Measurements from ENCODE around the gene DDX27.

Gene DDX27

GRCh38 chr20:49282584-49283171 is 63.5 kb downstream of the DDX27 start:
- peak overlapping the region; percentile 97 for H3K4me3 ChIP-seq (ENCODE audit: low read depth, low read length)
- TF ChIP-seq, protein P1, sequence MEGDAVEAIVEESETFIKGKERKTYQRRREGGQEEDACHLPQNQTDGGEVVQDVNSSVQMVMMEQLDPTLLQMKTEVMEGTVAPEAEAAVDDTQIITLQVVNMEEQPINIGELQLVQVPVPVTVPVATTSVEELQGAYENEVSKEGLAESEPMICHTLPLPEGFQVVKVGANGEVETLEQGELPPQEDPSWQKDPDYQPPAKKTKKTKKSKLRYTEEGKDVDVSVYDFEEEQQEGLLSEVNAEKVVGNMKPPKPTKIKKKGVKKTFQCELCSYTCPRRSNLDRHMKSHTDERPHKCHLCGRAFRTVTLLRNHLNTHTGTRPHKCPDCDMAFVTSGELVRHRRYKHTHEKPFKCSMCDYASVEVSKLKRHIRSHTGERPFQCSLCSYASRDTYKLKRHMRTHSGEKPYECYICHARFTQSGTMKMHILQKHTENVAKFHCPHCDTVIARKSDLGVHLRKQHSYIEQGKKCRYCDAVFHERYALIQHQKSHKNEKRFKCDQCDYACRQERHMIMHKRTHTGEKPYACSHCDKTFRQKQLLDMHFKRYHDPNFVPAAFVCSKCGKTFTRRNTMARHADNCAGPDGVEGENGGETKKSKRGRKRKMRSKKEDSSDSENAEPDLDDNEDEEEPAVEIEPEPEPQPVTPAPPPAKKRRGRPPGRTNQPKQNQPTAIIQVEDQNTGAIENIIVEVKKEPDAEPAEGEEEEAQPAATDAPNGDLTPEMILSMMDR (IDR thresholded peaks at IDR 0.05; ENCODE audit: low read depth, low read length), result no peak
- no peak for DNase-seq (ENCODE audit: low read depth, low spot score)
- in situ Hi-C loops (cut with HindIII; ENCODE audit: low sequenced_read_pairs), result no loop called here

DNA sequence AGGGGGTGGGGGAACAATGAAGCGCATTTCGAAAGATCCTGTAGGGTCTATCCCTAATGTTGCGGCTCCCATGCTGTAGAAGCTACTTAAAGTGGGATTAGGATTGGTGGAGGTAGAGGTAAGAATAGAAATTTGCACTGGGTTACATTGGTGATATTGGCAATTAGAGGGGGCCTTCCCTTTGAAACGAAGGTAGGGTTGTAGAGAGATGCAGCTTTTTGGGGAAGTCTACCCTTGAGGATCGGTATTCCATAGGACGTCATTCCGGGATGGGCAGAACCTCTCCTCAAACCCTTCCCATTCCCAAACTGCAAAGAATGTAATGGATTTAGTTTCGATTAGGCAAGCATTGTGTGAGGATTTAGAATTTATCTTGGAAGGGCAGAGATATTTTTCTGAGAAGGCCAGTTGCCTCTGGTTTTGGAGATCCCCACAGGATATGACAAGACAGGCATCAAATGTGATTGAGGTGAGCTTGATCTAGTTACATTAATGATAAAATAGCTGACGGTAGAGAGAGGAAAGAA is 64.0 kb downstream of the DDX27 start:
- in situ Hi-C loops (cut with HindIII; ENCODE audit: low sequenced_read_pairs), result no loop called here
- H3K4me3 ChIP-seq (ENCODE audit: low read depth, low read length), result peak overlapping the region; percentile 97
- TF ChIP-seq, protein P1 (IDR thresholded peaks at IDR 0.05; ENCODE audit: low read depth, low read length), result no peak
- no peak for DNase-seq (ENCODE audit: low read depth, low spot score)

DNA sequence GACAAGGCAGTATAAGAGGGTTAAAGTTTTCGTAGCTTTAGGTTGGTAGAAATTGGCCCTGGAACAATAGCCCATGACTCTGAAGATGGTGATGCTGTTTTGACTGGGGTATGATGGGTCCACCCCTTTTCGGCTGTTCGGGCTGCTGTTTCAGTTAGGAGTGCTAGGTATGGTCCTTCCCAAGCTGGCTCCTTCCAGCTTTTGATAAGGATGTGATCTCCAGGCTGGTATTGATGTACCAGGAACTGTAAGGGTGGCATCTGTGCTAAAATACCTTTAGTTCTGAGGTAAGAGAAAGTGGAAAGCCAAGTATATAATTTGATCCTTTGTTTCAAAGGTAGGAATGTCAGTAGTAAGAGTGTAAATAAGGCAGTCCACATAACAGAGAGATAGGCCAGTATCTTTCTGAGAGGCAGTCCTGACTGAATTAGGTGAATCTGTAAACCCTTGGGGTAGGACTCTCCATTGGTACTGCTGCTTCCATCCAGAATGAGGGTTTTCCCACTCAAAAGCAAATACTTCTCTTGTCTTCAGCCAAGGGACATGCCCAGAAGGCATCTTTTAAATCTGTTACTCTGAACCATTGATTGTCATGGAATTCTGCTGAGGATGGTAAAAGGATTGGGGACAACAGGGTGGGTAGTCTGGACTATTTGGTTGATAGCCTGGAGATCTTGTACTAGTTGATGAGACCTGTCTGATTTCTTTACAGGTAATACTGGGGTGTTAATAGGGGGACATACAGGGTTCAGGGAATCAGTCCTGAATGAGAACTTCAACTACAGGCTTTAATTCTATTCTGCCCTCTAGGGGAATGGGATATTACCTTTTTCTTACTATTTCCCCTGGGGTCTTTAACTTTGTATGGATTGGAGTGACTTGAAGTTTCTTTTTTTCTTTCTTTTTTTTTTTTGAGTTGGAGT is 64.7 kb downstream of the DDX27 start:
- H3K4me3 ChIP-seq (ENCODE audit: low read depth, low read length), result peak overlapping the region; percentile 97
- TF ChIP-seq, protein P1 (IDR thresholded peaks at IDR 0.05; ENCODE audit: low read depth, low read length), result no peak
- no peak for DNase-seq (ENCODE audit: low read depth, low spot score)
- in situ Hi-C loops (cut with HindIII; ENCODE audit: low sequenced_read_pairs), result no loop called here

DNA sequence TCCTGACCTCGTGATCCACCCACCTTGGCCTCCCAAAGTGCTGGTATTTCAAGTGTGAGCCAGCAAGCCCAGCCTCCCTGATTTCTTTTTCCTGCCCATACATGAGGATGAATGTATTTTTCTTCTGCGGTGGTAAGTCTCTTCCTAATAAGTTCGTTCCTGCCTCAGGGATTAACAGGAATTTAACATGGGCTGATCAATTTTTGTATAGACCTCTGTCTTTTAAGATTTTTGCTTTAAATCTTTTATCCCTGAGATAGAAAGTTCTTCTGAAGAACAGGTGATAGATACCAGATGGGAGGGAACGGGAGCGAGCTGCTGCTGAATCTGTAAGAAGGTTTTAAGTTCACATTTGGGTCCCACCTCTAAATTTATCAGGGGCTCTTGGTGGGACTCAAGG is 65.6 kb downstream of the DDX27 start:
- in situ Hi-C loops (cut with HindIII; ENCODE audit: low sequenced_read_pairs), result no loop called here
- TF ChIP-seq, protein P1 (IDR thresholded peaks at IDR 0.05; ENCODE audit: low read depth, low read length), result no peak
- no peak overlapping the region for H3K4me3 ChIP-seq (ENCODE audit: low read depth, low read length)
- DNase-seq (ENCODE audit: low read depth, low spot score), result no peak

DNA sequence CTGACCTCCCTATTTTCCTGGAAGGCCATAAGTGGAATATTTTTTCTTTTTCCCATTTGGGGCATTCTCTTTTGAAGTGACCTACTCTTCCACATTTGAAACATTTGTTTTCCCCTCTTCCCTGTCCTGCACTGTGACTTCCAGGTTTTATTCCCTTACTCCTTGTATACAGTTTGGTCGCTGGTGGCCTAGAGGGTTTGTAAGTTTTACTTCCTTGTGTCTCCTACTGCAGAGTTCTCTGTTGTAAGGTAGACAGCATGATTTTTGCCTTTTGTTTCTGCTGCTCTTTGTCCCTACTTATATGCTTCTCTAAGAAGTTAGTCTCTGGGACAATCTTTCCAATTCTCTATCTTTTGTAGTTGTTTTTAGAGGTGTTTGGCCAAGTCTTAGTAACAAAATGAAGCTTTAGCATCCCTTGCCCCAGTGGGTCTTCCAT is 66.0 kb downstream of the DDX27 start:
- H3K4me3 ChIP-seq (ENCODE audit: low read depth, low read length), result no peak overlapping the region
- in situ Hi-C loops (cut with HindIII; ENCODE audit: low sequenced_read_pairs), result no loop called here
- TF ChIP-seq, protein P1 (IDR thresholded peaks at IDR 0.05; ENCODE audit: low read depth, low read length), result no peak

GRCh38 chr20:49285813-49286494 is 66.7 kb downstream of the DDX27 start:
- no peak for DNase-seq (ENCODE audit: low read depth, low spot score)
- in situ Hi-C loops (cut with HindIII; ENCODE audit: low sequenced_read_pairs), result no loop called here
- TF ChIP-seq, protein P1 (IDR thresholded peaks at IDR 0.05; ENCODE audit: low read depth, low read length), result no peak
- H3K4me3 ChIP-seq (ENCODE audit: low read depth, low read length), result no peak overlapping the region

More for the DNA sequence above, 66.0 kb downstream of the DDX27 start:
- DNase-seq (ENCODE audit: low read depth, low spot score), result no peak

Data from astrocyte of the spinal cord (primary cell).